ENCODE results near the gene MMP28. TPM values are rescaled to one million over a fixed set of nuclear protein-coding genes. Genes with fewer than 3 reads are reported as not detected.

MMP28 gene
- total RNA-seq, 1 donor from 2014 or later, result 0.17 TPM

- no peak overlapping the region for H3K4me3 ChIP-seq (ENCODE audit: low read depth, low read length)
- DNase-seq (ENCODE audit: low read depth), result no peak
- H3K36me3 ChIP-seq (ENCODE audit: control insufficient read depth, insufficient read depth, low read length), result no peaks in the 10 kb centered on the region
- TF ChIP-seq CTCF (IDR thresholded peaks at IDR 0.05; ENCODE audit: insufficient read depth, low read length, poor library complexity, severe bottlenecking), result peak; percentile 20
- peaks cover 17% of the 10 kb centered on the region for H3K27me3 ChIP-seq (ENCODE audit: control insufficient read depth, insufficient read depth, low read length)
Measured at GRCh38 chr17:35769895-35770486, 25.4 kb downstream of the MMP28 start.

GRCh38 chr17:35768797-35769196, 26.6 kb downstream of the MMP28 start:
- Histone ChIP-seq H3K27me3 (ENCODE audit: control insufficient read depth, insufficient read depth, low read length) (peaks cover 17% of the 10 kb centered on the region), H3K36me3 (ENCODE audit: control insufficient read depth, insufficient read depth, low read length) (no peaks in the 10 kb centered on the region), H3K4me3 (ENCODE audit: low read depth, low read length) (no peak overlapping the region)
- no peak for TF ChIP-seq CTCF (IDR thresholded peaks at IDR 0.05; ENCODE audit: insufficient read depth, low read length, poor library complexity, severe bottlenecking)
- DNase-seq (ENCODE audit: low read depth), result no peak

DNA sequence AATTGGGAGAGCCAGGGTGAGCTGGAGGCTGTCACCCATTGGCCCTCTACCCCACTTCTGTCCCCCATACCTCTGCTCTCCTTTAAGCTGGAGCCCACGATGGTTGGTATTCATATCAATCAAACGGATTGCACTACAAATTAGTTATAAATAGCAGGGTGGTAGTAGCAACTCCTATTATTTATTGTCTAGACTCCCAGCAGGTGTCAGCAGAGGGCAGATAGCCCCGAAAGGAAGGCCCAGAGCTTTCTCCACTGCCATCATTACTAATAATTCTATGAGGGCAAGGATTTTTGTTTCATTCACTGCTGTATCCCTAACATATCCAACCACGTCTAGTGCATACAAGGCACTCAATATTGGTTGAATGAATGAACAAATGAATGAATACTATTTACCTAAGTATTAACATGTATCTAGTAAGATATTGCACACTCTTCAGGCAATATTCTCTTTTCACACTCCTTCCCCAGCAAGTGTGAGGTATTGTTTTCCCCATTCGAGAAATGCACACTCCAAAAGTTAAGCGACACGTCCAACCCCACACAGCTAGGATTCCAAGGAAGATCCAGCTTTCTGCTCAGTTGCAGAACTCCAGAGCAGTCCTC, 28.4 kb downstream of the MMP28 start:
- Histone ChIP-seq H3K4me3 (ENCODE audit: low read depth, low read length) (no peak overlapping the region), H3K36me3 (ENCODE audit: control insufficient read depth, insufficient read depth, low read length) (no peaks in the 10 kb centered on the region), H3K27me3 (ENCODE audit: control insufficient read depth, insufficient read depth, low read length) (peaks cover 7% of the 10 kb centered on the region)
- TF ChIP-seq CTCF (IDR thresholded peaks at IDR 0.05; ENCODE audit: insufficient read depth, low read length, poor library complexity, severe bottlenecking), result peak; percentile 62
- DNase-seq (ENCODE audit: low read depth), result no peak

- DNase-seq (ENCODE audit: low read depth), result no peak
- peaks cover 4% of the 10 kb centered on the region for H3K27me3 ChIP-seq (ENCODE audit: control insufficient read depth, insufficient read depth, low read length)
- no peak overlapping the region for H3K4me3 ChIP-seq (ENCODE audit: low read depth, low read length)
- no peaks in the 10 kb centered on the region for H3K36me3 ChIP-seq (ENCODE audit: control insufficient read depth, insufficient read depth, low read length)
- TF ChIP-seq CTCF (IDR thresholded peaks at IDR 0.05; ENCODE audit: insufficient read depth, low read length, poor library complexity, severe bottlenecking), result no peak
Measured at GRCh38 chr17:35766489-35766877, 29.0 kb downstream of the MMP28 start.

- Histone ChIP-seq H3K36me3 (ENCODE audit: control insufficient read depth, insufficient read depth, low read length) (no peaks in the 10 kb centered on the region), H3K27me3 (ENCODE audit: control insufficient read depth, insufficient read depth, low read length) (peaks cover 4% of the 10 kb centered on the region), H3K4me3 (ENCODE audit: low read depth, low read length) (no peak overlapping the region)
- no peak for DNase-seq (ENCODE audit: low read depth)
- no peak for TF ChIP-seq CTCF (IDR thresholded peaks at IDR 0.05; ENCODE audit: insufficient read depth, low read length, poor library complexity, severe bottlenecking)
Measured at GRCh38 chr17:35765756-35766488, 29.5 kb downstream of the MMP28 start.
